Right lobe of liver (tissue), 4 donors: ENCODE measurements around the gene DNAJC19.

ENCODE experiments used
- POLR2A ChIP-seq: fragments of 450-650 bp; IDR thresholded peaks from one replicate; pipeline ENCODE4 v1.6.1; 2017; ENCODE audit warnings: antibody characterized with exemption, mild to moderate bottlenecking
- TF ChIP-seq, protein P1 (sequence below), 4 donors: fragments of 200-600 bp in 3 of 4; fragments of 450-650 bp in 1 of 4; IDR thresholded peaks; one replicate each; pipeline versions ENCODE4 v1.5.1 to v1.8.0; 2016 to 2022; ENCODE audit warnings: antibody characterized with exemption in 4 of 4, mild to moderate bottlenecking in 2 of 4
- donor health status: DM: no; HTN: no; CAD: no.
- donor health status: DM: no; HTN: no; CAD: no.
- donor health status: DM: no; HTN: yes; CAD: no.

DNA sequence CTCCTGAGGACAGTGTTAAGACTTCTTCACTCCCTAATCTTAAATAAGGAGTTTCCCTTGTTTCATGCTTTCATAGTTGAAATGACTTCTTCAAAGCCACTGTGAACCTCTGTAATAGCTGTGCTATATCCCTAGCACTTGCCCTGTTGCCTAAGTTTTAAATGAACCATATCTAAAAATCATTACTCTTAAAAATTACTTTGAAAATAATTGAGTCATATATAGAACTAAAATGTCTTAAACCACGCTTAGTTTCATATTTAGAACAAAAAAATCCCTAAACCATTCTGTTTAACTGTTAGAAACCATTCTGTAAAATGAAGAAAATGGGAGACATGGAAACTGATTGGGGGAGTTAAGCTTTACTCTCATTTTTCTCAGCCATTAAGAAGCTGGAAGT is 29.8 kb downstream of the DNAJC19 start:
- TF ChIP-seq, protein P1, sequence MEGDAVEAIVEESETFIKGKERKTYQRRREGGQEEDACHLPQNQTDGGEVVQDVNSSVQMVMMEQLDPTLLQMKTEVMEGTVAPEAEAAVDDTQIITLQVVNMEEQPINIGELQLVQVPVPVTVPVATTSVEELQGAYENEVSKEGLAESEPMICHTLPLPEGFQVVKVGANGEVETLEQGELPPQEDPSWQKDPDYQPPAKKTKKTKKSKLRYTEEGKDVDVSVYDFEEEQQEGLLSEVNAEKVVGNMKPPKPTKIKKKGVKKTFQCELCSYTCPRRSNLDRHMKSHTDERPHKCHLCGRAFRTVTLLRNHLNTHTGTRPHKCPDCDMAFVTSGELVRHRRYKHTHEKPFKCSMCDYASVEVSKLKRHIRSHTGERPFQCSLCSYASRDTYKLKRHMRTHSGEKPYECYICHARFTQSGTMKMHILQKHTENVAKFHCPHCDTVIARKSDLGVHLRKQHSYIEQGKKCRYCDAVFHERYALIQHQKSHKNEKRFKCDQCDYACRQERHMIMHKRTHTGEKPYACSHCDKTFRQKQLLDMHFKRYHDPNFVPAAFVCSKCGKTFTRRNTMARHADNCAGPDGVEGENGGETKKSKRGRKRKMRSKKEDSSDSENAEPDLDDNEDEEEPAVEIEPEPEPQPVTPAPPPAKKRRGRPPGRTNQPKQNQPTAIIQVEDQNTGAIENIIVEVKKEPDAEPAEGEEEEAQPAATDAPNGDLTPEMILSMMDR (IDR thresholded peaks at IDR 0.05), result no peak
- TF ChIP-seq POLR2A, result no peak
